GM23248 (cell line): ENCODE measurements around the gene CAMSAP2.

Experiments
- EZH2 ChIP-seq: fragments of 200-600 bp; sonication (generic); IDR thresholded peaks from 2 replicates; pipeline ENCODE4 v1.6.1; 2018; ENCODE audit warnings: antibody characterized with exemption, mild to moderate bottlenecking; ENCODE audit not compliant: insufficient read depth, poor library complexity, severe bottlenecking
- EZH2phosphoT487 ChIP-seq: fragments of 200-600 bp; sonication (generic); IDR thresholded peaks from 2 replicates; pipeline ENCODE4 v1.6.1; 2018; ENCODE audit warnings: antibody characterized with exemption, moderate library complexity, mild to moderate bottlenecking, low read depth; ENCODE audit not compliant: insufficient read depth

- TF ChIP-seq EZH2 (no peak), EZH2phosphoT487 (no peak)
Observed at GRCh38 chr1:200886594-200886993, 147.9 kb downstream of the CAMSAP2 start.
